CD4-positive, alpha-beta T cell treated with Interleukin-4 for 4 hours (primary cell): ENCODE measurements around the gene MAGED2.
"Not testable (repeated sequence)": the region's sequence is repeated elsewhere in the genome, so short reads cannot be mapped to it uniquely, and the experiment has no call there.

Experiments
- DNase-seq: peaks from one replicate; pipeline ENCODE4 v3.0.0-alpha.2; 2020

MAGED2 gene

GRCh38 chrX:54819201-54819600 is 11.7 kb downstream of the MAGED2 start:
- no peak for DNase-seq

DNA sequence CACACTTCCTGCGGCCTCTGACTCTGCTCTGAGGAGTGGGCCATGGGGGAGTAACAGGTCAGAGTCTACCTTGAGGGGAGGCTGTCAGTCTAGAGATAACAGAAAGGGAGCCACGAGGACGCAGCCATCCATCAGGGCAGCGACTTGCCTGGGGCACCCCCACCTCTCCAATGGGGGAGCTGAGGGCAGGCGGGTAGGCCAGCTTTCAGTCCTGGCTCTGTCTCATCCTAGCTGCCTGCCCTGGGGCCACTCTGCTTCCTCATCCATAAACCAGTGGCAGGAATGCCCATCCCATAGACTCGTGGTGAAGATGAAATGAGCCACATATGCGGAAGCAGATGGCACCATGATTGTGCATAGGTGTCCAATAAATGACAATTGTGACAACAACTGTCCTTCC is 13.2 kb downstream of the MAGED2 start:
- no peak for DNase-seq

- DNase-seq = no peak
Observed at GRCh38 chrX:54821310-54821709, 13.8 kb downstream of the MAGED2 start.

- no peak for DNase-seq
Observed at GRCh38 chrX:54824195-54824594, 16.6 kb downstream of the MAGED2 start.

DNA sequence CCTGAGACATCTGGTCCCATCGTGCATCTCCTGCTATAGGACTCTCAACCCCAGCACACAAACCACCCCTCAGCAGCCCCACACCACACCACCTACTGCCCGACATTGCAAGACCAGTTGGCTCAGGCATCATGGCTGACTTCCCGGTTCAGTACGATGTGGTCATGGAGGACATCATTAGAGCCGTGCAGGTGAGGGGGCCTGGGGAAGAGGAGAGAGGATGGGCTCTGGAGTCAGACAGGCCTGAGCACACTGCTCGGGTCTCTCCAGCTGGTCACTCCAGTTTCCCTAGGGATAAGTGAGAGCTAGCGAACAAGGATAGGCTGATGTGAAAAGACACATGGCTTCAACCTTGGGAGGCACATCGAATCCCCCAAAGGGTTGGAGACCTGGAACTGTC is 17.2 kb downstream of the MAGED2 start:
- DNase-seq = no peak

GRCh38 chrX:54825716-54826438 is 18.3 kb downstream of the MAGED2 start:
- DNase-seq = peak; percentile 26

DNA sequence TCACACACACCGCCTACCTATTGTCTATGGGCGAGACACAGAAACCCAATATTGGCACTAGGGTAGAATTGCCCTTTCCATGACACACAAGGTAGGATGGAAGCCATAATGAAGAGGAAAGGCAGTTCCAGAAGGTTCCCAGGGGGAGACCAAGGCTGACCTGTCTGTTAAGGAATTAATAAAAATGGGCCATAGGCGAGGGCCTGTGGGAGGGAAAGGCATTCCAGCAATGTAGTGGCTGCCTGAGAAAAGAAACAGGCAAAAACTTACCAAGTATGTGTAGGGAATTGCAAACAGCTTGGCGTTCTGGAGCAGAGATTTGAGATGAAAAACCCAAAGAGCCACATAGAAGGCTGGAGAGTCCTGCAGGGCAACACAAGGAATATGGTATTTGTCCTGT is 19.1 kb downstream of the MAGED2 start:
- no peak for DNase-seq

DNA sequence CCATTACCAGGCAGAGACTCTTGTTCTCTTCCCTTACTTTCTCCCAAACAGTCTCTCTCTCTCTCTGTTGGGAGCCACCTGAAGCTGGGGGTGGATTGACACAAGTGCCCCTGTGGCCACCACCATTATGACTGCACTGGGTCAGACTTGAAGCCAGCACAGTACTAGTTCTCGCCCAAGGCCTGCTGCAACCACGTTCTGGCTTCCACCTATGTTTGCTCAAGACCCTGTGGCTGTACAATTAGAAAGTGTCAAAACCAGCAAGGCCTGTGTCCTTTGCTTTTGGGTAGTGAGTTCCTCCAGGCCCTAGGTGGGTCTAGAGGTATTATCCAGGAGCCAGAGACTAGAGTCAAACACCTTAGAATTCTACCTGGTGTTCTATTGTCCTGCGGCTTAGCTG is 31.0 kb downstream of the MAGED2 start:
- DNase-seq = no peak

GRCh38 chrX:54841184-54841874 is 33.8 kb downstream of the MAGED2 start:
- not testable (repeated sequence) for DNase-seq

- DNase-seq = no peak
Observed at GRCh38 chrX:54842607-54843006, 35.1 kb downstream of the MAGED2 start.

- DNase-seq = no peak
Observed at GRCh38 chrX:54843050-54843449, 35.5 kb downstream of the MAGED2 start.

GRCh38 chrX:54847700-54848099 is 40.2 kb downstream of the MAGED2 start:
- DNase-seq = not testable (repeated sequence)

- DNase-seq = no peak
Observed at GRCh38 chrX:54865208-54865607, 57.7 kb downstream of the MAGED2 start.
